Stimulated activated CD8-positive, alpha-beta memory T cell treated with anti-CD3 and anti-CD28 coated beads, Interleukin-4, amount 100 ng/mL, for 48 hours (primary cell): ENCODE data around the gene ACD.

Experiments
- DNase-seq: peaks from one replicate; pipeline ENCODE4 v3.0.0-alpha.2; 2020

The ACD gene

GRCh38 chr16:67661101-67661761 is 1.2 kb upstream of the ACD start:
- DNase-seq, result no peak

DNA sequence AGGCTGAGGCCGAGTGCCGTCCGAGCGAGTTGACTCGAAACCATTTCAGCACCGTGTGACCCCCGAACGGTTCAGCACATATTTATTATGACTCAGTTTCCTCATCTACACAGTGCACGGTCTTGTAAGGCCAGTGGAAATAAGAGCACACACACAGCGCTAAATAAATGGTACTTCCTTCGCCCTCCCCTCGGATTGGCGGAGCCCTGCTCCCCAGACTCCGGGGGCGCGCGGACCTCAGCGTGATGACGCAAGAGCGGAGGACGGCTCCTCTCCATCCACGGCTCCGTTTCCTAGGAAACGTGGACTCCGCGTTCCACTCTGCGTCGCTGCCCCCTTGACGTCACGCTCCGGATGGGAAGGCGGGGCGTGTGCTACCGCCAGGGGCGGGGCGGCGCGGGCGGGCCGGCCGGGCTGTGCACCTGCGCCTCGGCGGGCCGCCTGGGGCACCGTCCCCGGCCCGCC is 536 bp upstream of the ACD start, which contains the start of gene PARD6A:
Gene PARD6A, plus strand, starts transcription at position 397 of the 465 bp plus-strand sequence. CDS start 79 bp downstream, outside the sequence.
- peak; percentile 97 for DNase-seq

- DNase-seq, result peak; percentile 30
Measured at GRCh38 chr16:67658849-67659674, 998 bp downstream of the ACD start.

GRCh38 chr16:67657751-67658518 is 2.1 kb downstream of the ACD start:
- DNase-seq, result peak; percentile 22

DNA sequence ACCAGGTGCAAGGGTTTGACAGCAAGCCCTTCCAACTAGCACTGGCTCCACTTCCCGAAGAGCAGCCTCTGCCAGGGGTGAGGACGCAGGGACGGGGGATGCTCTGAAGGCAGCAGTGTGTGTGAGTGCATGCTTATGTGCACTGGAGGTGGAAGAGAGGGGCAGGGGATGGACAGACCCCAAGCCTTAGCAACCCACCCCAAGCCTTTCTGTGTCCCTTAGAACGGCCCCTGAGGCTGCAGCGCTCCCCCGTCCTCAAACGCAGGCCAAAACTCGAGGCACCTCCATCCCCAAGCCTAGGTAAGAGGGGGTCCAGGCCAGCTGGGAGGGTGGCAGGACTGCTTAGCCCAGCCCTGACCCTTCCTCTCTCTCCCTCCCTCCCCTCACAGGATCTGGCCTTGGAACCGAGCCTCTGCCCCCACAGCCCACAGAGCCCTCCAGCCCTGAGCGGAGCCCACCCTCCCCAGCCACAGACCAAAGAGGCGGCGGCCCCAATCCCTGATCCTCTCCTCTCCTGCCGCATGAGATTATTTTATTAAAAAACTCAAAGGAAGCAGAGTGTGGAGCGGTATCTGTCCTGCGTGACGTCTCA is 2.9 kb downstream of the ACD start:
- peak; percentile 23 for DNase-seq

DNA sequence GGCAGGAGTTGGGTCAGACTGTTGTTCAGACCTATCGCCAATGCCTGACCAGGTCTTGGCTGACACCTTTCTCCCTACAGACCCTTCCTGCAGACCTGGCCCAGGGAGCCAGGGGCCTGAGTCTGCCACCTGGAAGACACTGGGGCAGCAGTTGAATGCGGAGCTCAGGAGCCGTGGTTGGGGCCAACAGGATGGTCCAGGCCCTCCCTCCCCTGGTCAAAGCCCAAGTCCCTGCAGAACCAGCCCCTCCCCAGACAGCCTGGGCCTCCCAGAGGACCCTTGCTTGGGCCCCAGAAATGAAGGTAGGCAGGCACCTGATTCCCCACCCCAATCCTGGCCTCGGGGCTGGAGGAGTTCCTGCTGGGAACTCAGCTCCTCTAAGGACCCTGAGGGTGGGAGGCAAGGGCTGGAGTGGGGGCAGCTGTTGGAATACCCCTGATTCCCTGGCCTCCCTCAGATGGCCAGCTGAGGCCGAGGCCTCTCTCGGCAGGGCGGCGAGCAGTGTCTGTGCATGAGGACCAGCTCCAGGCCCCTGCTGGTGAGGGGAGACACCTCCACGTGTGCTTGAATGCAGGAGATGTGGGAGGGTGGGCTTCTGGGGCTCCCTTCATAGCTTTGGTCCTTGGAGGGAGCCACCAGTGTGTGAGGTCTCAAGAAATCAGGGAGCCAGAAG is 3.6 kb downstream of the ACD start:
- DNase-seq, result no peak

DNA sequence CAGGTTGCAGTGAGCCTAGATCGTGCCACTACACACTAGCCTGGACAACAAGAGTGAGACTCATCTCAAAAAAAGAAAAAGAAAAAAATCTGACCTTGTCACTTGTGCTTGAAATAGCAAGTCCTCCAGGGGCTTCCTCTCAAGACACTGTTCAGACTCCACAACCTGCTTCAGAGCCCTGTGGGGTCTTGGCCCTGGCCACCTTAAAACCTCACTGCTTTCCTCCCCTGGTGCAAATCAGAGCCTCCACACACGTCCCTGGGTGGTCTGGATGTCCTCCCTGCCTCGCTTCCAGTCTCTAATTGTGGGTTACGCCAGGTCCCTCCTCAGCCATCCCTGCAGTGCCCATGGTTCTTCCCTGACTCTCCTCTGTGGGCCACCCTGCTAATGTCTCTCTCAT is 4.7 kb downstream of the ACD start:
- no peak for DNase-seq

DNA sequence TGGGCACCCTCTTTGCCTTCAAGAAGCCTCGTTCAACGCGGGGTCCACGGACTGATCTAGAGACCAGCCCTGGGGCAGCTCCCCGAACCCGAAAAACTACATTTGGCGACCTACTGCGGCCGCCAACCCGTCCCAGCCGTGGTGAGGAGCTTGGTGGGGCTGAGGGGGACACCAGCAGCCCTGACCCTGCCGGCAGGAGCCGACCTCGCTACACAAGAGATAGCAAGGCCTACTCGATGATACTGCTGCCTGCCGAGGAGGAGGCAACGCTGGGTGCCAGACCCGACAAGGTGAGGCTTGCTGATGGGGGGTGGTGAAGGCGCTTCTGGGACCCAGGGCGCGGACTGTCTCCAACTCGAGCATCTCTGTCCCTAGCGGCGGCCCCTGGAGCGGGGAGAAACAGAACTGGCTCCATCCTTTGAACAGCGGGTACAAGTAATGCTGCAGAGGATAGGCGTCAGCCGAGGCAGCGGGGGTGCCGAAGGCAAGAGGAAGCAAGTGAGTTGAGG is 5.6 kb downstream of the ACD start:
- peak; percentile 25 for DNase-seq

DNA sequence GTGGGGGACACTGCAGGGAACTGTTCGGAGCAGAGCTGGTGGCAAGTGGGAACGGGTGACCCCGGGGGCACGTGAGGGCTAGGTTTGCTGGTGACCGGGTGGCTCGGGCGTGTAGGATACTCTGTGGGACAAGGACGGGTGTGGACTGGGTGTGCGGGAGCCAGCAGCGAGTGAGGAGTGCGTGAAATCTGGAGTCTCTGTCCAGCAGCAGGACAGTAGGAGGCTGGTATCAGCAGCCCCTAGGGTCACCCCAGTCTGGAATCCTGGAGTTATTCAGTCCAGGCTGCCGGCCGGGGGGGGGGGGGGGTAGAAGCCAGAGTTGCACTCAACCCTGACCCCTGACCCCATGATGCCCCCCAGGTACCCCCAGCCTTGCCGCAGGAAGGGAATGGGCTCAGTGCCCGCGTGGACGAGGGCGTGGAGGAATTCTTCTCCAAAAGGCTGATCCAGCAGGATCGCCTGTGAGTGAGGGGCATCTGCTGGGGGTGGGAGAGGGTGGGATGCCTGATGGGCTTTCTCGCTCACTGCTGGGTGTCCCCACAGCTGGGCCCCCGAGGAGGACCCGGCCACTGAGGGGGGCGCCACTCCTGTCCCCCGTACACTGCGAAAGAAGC is 6.2 kb downstream of the ACD start:
- peak; percentile 23 for DNase-seq

DNA sequence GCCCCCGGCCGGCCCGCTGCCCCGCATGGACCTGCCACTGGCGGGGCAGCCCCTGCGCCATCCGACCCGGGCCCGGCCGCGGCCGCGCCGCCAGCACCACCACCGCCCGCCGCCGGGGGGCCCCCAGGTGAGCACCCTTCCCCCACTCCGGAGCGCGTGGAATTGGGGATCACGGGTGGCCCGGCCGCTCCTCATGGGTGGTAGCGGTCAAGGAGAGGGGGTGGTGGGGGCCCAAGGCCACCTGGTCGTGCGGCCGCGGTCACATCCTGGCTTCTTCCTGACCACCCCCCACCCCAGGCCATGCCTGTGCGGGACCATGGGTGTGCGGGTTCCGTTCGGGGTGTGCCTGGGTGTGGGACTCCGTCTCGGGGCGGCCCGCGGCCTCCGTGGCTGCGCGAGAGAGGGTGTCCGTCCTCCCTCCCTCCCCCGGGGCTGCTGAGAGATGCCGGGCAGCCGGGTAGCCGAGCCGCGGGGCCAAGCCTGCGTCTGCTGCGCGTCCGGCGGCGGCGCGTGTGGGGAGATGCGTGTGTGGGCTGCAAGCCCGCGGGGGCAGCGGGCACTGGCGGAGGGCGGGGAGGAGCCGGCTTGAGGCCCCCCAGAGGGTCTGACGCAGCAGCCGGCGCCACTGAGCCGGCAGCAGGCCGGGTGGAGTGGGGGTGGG is 6.8 kb downstream of the ACD start:
- no peak for DNase-seq

DNA sequence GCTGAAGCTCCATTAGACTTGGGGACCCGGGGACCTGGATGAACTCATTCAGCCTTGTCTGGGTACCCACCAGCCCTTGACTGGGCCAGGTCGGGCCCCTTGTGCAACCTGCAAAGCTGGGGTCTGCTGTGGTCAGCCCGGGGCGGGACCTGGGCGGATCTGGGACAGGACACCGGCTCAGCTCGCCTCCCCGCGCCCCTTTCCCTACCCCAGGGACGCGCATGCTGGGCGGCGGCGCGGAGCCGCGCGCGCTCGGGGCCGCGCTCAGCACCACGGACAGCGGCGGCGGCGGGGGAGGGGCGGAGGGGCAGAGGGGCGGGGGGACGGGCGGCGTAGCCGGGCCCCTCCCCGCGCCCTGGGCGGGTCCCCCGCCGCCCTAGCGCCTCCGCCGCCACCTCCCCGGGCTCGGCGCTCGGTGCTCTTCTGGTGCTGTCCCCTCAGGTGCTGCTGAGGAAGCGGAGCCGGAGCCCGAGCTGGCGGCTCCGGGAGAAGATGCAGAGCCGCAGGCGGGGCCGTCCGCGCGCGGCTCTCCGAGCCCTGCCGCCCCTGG is 7.4 kb downstream of the ACD start:
- DNase-seq, result no peak

- peak; percentile 22 for DNase-seq
Measured at GRCh38 chr16:67651847-67652246, 8.2 kb downstream of the ACD start.

- DNase-seq, result no peak
Measured at GRCh38 chr16:67651039-67651438, 9.0 kb downstream of the ACD start.

GRCh38 chr16:67650023-67650422 is 10.0 kb downstream of the ACD start:
- DNase-seq, result no peak

DNA sequence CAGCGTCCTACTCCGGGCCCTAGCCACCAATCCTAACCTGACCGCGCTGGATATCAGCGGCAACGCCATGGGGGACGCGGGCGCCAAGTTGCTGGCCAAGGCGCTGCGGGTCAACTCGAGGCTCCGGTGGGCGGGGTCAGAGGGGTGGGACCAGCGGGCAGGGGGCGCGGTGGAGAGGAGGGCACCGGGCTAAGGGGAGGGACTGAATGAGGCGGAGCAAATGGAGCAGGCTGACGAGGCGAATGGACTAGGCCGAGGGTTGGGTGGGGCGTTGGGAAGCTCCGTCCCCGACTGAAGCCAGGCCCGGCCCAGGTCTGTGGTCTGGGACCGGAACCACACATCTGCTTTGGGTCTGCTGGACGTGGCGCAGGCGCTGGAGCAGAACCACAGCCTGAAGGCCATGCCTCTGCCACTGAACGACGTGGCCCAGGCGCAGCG is 10.5 kb downstream of the ACD start:
- DNase-seq, result no peak

DNA sequence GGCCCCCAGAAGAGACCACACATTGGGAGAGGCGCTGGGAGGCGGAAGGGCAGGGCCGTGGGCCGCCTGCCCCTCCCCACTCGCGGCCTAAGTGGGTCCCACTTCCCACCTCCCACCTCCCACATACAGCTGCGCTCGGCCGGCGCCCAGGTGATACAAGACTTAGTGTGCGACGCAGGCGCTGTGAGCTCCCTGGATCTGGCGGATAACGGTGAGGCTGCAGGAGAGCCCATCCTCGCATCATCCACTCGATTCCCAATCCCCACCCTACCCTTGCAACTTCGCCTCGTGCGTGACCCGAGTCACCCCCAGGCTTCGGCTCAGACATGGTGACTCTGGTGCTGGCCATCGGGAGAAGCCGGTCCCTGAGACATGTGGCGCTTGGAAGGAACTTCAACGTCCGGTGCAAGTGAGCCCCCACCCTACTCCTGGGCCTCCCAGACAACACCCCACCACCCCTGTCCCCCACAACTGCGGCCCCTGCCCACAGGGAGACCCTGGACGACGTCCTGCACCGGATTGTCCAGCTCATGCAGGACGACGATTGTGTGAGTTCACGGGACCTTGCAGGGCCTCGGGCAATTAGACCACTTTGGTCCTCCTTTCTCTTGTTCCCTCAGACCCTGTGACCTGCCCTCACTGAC is 11.2 kb downstream of the ACD start:
- no peak for DNase-seq

DNA sequence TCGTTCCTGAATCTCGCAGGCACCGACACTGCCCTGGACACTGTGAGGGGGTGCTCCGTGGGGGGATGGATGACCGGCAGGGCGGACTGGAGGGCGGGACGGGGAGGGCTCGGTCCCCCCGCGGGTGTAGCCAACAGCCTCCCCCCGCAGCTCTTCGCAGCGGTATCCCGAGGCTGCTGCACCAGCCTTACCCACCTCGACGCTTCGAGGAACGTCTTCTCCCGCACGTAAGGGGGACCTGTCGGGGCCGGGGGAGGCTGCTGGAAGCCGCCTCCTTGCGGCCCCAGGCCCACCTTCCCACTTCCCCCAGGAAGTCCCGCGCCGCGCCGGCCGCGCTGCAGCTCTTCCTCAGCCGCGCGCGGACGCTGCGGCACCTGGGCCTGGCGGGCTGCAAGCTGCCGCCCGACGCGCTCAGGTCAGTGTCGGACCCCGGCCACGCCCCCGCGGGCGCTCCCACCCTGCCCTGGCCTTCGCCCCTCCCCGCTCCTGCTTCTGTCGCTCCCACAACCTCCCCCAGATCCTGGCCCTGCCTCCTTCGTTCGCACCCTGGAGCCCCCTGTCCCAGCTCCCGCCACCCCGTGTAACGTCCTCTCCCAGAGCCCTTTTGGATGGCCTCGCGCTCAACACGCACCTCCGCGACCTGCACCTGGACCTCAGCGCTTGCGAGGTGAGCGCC is 11.8 kb downstream of the ACD start:
- DNase-seq, result no peak

DNA sequence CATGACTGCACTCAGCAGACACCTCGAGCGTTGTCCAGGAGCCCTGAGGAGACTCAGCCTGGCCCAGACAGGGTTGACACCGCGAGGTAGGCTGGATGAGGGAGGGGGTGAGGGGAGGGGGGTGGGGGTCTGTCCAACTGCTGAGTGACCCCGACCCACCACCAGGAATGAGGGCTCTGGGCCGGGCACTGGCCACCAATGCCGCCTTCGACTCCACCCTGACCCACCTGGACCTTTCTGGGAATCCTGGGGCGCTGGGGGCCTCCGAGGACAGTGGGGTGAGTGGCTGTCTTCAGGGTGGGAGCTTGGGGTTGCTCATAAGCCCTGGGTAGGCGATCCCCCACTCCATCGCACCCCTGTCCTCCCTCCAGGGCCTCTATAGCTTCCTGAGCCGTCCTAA is 12.4 kb downstream of the ACD start:
- DNase-seq, result no peak

- DNase-seq, result no peak
Measured at GRCh38 chr16:67647111-67647651, 12.9 kb downstream of the ACD start.
